Stimulated activated CD8-positive, alpha-beta memory T cell treated with anti-CD3 and anti-CD28 coated beads, Interleukin-4, amount 100 ng/mL, for 48 hours (primary cell): ENCODE data around the gene NTHL1.

Experiments used
- DNase-seq: peaks from one replicate; pipeline ENCODE4 v3.0.0-alpha.2; 2020

Gene NTHL1

DNA sequence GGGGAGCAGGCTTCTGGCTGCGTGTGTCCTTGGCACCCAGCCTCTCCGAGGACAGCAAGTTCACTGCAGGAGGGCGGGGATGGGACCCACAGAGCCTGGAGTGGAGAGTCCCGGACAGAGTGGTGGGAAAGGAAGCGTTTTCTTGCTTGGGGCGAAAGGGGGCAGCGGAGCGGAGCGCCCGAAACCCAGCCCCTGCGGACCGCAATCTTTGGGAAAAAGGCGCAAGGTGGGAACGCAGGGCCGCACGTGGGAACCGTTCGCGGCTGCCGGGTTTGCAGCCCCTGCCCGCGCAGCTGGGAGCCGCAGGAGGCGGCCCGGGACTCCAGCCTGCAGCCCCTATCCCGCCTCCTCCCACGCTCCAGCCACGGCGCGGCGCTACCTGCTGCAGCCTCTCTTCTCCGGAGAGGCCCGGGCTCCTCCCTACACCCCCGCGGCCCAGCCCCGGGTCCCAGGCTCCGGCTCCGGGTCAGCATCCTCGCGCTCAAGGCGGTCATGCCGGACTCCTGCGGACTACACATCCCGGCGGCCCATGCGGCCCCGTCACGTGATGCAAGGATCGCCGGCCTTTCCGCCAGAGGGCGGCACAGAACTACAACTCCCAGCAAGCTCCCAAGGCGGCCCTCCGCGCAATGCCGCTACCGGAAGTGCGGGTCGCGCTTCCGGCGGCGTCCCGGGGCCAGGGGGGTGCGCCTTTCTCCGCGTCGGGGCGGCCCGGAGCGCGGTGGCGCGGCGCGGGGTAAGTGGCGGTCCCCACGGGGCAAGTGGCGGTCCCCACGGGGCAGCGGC, at the start of gene NTHL1, which contains the start of gene TSC2:
NTHL1 (minus strand) TSS at position 505 of the 786 bp plus-strand sequence; CDS start at position 494, 11 bp downstream.
TSC2 (plus strand) TSS at position 656 of the 786 bp plus-strand sequence. CDS start 631 bp downstream, outside the sequence.
- peak; percentile 95 for DNase-seq

DNA sequence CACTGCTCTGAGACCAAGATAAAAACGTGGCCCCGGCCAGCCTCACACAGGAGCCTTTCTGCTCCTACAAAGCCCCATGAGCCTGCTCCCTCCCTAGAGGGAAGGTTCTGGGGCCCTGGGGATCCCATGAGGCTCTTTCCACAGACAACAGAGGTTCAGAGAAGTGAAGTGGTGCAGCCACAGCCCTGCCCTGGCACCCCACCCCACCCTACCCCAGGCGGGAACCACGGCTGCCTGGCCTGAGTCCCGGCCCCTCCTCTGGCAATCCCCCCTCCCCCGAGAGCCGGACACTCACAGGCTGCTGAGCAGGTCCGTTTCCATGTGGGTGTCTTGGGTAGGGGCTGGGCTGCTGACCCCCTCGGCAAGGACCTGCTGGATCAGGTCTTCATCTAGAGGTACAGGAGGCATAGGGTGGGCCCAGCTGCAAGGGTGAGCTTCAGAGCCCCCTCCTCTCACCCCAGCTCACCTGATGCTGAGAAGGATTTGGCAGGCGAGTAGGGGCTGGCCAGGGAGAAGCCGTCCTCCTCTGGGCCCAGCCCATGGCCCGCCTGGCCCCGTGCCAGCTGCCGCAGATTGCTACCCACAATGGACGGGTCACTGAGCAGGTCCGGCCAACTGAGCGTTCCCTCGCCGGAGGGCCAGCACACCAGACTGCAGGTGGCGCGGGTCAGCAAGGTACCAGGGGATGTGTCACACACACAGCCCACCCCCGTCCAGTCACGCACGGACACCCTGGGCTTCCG, 49.4 kb upstream of the NTHL1 start:
- DNase-seq = no peak

DNA sequence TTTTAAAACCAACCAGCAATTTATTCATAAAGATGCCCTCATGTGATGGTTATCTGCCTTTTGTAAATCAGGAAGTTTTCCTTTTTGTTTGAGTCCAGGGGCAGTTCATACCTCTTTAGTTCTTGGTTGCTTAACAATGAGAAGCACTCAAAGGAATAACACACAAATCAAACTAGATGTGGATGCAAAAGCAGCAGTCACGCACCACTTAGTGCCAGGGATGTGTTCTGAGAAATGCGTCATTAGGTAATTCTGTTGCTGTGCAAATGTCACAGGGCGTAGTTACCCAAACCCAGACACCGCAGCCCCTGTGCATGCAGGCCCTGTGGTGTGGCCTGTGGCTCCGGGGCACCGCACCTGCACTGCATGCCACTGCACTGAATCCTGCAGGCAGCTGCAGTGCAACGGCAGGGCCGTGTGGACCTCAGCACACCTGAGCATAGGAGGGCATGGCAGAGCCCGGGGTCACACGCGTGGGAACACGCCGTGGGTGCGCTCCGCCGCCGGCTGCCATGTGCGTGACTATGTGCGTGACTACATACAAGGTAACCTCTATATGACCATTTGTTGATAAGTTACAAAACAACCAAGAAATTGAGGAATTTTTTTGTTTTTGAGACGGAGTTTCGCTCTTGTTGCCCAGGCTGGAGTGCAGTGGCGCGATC, 48.4 kb upstream of the NTHL1 start:
- no peak for DNase-seq

DNA sequence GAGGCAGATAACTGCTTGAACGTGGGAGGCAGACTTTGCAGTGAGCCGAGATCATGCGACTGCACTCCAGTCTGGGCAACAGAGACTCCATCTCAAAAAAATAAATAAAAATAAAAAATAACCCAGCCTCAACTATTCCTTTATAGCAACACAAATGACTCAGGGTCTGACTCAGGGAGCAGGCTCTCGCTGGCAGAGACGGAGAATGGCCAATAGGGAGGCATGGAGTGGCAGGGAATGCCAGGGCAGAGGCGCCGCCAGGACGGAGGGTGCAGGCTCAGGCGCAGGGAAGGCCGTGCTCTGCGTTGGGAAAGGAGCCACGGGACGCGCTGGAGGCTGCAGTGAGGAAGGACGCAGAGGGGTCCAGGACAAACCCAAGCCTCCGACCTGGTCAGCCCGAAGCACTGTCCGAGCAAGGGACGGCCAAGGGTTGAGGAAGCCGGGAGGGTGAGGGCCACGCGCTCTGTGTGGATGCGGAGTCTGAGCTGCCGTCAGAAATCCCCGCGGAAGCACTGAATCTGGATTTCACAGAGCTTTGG, 47.8 kb upstream of the NTHL1 start:
- DNase-seq = no peak

DNA sequence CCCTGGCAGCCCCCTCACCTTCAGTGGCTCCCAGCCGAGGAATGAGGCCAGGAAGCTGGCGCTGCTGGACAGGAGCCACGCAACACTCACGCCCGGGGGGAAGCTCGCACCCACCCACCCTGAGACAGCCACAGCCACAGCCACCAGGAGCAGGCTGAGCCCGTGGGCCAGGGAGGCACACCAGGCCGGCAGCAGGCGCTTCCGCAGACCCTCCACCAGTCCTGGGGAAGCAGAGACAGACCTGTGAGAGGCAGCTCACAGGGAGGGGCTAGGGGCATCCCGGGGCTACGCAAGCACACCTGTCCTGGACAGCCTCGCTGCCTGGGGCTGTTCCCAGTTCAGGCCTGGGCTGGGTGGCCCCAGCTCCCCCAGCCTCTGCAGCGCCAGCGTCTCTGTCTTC, 46.2 kb upstream of the NTHL1 start:
- DNase-seq = no peak

DNA sequence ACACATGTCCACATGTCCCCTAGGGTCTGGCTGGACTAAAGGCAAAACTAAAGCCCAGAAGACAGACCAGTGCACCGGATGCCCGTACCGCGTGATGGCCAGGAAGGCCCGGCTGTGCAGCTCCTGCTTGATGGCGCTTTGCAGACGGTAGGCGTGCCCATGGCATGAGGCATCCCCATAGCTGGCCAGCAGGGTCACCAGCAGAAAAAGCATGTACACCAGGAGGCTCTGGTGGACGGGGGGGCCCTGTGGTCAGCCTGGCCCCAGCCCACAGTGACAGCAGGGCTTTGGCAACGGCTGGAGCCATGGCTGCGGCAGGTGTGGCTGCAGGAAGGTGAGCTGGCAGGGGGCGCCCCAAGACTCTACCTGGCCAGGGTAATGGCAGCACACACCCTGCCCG, 45.2 kb upstream of the NTHL1 start:
- DNase-seq = no peak

DNA sequence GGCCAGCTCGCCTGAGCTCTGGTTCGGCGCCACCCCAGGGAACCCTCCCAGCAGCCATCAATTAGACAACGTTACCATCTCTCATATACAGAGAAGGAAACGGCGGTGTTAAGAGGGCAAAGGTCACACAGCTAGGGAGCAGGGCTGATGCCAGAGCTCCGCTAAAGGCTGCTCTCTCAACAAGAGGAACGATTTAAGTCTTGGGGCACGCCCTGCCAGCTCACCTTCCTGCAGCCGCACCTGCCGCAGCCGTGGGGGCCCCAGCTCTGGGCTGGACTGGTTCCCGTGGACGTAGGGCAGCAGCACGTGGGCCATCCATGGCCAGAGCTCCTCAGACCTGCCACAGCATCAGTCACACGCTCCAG, 44.6 kb upstream of the NTHL1 start:
- no peak for DNase-seq

DNA sequence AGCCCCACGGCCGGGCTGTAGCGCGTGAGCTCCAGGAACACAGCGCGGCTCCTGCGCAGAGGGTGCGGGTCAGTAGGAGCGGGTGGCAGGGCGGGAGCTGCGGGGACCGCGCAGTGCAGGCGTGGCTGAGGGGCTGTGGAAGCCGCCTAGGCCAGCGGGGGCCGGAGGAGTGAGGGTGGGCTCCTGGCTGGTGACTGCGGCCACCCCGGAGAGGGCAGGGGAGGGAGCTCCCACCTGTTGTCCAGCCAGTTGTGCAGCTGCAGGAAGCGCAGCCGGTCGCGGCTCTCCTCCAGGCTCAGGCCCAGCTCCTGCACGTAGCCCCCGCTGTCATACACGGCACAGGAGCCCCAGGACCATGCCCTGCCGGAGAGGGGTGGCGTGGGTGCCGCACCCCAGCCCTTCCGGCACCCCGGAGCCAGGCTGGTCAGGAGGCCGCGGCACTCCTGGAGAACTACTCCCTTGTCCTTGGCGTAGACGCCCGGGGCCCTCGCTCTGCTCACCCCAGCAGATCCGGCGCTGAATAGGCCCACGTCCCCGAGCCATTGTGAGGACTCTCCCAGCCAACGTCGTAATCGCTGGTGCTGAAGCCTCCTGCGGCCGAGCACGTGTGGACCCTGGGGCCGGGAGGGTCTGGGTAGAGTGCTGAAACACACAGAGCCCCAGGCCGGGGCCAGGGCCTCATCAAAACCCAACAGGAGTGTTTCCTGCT, 44.1 kb upstream of the NTHL1 start:
- no peak for DNase-seq

DNA sequence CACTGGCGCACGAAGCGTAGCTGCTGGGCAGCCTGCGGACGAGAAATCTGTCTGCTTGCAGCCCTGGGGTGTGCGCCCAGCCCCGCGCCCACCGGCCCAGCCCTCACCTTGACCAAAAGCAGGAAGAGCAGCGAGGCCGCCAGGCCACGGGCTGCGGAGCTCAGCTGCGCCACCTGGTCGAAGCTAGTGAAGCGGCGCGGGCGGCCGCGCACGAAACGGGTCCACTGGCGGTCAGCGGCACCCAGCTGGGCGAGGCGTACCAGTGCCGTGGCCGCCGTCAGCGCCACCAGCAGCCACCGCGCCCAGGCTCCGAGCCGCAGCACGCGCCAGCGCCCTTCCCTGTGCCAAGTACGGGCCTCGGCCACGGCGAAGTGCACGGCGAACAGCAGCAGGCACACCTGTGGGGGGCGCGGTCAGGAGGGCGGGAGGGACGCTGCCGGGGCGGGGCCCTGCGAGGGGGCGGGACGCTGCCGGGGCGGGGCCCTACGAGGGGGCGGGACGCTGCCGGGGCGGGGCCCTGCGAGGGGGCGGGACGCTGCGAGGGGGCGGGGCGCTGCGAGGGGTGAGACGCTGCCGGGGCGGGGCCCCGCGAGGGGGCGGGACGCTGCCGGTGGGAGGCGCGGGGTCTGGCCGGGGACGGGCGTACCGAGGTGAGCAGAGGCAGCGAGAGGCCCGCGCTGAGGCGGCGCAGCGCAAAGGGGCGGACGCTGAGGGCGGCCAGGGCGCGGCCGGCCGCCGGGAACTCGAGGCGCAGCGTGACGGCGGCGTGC, 43.3 kb upstream of the NTHL1 start:
- no peak for DNase-seq

DNA sequence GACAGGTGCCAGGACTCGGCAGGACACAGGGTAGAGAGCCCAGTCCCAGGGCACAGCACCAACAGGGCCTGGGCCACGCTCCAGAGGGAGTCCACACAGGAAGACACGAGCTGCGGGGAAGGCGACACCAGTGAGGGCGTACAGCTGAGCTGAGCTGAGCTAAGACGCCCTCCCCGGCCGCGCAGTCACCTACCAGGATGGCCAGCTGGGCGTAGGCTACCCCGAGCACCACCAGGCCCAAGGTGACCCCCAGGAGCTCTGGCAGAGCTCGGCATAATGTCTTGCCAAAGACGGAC, 42.8 kb upstream of the NTHL1 start:
- DNase-seq = no peak

DNA sequence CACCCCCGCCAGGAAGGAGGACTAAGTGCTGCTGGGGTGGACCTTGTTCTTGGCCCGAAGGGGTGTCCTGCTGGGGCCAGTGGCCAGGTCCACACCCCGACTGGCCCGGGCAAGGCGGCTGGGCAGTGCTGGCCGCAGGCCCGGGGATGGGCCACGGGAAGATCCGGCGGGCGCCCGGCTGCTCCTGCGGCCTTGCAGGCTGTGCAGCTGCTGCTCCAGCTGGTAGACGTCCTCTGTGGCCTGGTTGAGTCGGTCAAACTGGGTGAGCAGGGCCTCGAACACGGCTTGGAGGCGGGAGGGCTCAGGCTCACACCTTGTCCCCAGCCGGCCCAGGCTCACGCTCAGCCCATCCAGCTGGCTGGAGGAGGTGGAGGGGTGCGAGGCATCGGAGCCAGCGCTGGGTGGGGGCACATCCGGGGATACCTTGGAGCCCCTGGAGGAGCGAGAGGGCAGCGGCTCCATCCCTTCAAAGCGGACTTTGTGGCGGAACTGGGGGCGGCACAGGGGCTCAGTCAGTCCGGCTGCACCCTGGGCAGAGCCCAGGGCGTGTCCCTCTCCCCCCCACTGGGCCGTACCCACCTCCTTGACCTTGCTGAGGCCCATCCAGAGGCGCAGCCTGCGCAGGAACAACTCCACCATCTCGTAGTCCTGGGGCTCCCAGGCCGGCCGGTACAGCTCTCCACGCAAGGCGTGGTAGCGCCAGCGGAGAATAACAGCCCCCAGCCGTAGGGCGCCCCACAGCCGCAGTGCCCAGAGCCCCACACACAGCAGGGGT, 42.3 kb upstream of the NTHL1 start:
- no peak for DNase-seq

DNA sequence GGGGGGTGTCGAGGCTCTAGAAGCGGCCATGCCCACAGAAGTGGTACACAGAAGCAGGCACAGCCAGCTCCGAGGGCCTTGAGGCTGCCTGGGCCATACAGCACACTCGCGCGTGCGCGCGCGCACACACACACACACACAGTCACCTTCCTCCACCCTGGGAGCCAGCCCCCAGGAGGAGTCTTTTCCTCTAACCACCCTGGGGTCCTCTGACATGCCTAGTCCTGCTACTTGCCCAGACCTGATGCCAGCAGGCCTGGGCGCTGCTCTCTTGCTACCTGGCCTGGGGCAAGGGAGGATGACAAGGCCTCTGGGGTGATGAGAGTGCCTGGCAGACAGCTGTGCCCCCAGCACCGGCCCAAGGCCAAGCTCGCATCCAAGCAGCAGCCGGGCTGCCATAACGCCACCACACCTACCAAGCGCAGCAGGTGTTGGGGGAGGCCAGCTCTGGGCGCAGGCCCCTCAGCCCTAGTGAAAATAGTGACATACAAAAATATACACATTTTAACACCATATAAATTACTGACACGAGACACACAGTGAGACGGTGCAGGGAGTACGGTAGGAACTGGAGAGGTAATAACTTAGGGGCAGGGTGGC, 41.2 kb upstream of the NTHL1 start:
- DNase-seq = no peak

DNA sequence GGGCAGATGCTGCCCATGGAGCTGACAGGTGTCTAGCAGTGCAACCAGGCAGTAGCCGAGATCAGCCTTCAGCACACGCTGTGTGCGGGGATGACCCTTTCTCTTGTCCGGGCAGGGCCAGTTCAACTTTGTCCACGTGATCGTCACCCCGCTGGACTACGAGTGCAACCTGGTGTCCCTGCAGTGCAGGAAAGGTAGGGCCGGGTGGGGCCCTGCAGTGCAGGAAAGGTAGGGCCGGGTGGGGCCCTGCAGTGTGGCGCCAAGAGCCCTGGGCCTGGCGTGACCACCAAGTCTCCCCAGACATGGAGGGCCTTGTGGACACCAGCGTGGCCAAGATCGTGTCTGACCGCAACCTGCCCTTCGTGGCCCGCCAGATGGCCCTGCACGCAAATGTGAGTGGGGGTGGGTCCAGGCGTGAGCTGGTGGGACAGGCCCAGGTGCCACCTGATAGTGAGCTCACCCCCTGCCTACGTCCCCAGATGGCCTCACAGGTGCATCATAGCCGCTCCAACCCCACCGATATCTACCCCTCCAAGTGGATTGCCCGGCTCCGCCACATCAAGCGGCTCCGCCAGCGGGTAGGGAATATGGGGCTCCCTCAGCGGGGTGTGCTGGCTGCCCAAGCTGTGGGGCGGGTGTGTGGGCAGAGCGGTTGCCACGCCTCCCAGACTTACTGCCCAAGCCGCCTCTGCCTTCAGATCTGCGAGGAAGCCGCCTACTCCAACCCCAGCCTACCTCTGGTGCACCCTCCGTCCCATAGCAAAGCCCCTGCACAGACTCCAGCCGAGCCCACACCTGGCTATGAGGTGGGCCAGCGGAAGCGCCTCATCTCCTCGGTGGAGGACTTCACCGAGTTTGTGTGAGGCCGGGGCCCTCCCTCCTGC, 40.4 kb upstream of the NTHL1 start:
- DNase-seq = no peak

DNA sequence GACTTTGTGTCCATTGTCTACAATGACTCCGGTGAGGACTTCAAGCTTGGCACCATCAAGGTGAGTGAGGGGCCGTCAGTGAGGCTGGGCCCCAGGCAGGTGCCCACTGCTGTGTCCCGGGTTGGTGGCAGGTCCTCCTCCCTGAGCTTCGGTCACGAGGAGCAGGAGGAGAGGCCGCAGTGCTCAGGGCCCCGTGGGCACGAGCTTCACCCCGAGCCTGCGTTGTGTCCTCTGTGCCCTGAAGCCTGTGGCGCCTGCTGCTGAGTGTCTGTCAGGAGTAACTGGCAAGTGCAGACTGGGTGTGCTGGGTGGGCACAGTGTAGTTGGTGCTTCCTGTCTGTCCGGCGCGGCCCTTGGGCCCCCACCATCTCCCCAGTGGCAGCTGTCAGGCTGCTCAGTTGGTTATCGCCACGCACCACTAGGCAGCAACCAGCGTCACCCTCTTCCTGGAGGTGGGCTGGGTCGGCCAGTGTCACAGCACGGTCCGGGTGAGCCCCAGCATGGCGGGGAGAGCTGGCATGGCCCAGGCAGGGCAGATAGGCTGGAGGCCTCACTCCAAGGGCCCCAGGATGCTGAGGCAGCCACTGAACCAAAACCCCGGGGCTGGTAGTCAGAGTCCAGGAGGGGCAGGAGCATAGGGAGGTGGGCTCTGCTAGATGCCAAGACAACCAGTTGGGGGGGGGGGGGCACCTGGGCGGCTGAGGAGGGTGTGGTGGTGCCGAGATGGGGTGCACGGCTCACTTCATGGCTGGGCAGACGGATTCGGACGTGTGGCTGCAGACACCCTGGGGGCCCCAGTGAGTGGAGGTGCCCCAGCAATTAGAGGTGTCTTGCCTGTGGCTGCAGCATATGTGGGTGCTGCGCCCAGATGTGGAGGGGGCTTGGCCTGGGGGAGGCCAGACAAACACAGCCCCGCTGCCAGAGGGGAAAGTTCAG, 39.4 kb upstream of the NTHL1 start:
- no peak for DNase-seq

DNA sequence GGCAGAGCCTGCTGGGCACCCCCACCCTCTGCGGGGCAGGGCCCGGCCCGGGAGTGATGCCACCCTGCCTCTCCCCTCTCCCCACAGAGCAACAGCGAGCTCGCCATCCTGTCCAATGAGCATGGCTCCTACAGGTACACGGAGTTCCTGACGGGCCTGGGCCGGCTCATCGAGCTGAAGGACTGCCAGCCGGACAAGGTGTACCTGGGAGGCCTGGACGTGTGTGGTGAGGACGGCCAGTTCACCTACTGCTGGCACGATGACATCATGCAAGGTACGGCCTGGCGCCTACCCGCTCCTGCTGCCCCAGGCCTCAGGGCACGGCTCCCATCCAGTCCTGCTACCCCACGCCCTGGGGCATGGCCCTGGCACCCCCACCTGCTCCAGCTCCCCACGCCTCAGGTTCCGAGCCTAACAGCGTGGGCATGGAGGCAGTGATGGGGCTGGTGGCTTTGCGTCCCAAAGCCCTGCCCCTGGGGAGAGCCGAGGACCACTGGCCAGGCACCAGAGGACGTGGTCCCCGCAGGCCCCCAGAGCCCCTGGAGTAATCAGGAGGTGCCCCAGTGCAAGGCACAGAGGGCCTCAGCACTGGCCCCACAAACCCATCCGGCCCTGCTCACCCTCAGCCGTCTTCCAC, 38.6 kb upstream of the NTHL1 start:
- no peak for DNase-seq

DNA sequence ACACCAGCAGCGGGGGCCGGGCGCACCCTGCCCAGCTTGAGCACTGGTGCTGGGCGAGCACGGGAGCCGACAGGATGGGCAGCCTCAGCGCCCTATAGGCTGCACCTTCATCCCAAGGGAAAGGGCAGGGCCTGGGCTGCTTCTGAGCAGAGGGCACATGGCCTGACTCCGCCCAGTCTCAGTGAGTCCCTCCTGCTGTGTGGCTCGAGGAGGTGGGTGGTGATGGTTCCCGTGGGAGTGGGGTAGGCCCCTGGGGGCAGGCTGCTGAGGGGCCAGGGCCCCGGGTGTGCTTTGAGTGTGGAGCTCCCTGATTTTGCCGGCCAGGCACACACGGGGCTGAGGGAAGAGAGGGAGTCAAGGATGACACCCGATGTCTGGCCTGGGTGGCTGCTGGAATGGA, 38.0 kb upstream of the NTHL1 start:
- no peak for DNase-seq

DNA sequence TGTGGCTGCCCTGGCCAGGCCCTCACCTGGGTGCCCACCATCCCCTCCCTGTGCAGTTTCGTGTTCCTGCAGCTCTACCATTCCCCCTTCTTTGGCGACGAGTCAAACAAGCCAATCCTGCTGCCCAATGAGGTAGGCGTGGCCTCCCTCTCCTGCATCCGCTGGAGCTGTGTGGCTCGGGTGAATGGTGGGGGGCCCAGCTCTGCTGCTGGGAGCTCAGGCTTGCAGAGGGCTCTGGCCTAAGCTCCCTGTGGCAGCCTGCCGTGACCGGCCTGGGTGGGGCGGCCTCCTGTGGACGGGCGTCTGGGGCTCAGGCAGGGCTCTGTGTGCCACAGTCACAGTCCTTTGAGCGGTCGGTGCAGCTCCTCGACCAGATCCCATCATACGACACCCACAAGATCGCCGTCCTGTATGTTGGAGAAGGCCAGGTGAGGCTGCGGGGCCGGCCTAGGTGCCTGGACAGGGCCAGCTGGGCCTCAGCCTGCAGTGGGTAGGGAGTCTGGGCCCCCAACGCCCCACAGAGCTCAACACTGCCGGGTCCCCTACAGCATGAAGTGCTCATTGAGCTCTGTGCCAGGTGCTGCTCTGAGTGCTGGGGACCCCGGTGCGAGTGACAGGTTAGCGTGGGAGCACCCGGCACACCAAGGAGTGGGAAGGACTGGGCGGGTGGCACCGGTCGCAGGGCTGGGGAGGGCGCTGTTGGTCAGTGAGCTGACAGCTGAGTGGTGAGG, 37.4 kb upstream of the NTHL1 start:
- no peak for DNase-seq
